Mucosa of stomach (tissue), 1 donor: ENCODE results near the gene COP1.
"Not testable (repeated sequence)": the region's sequence is repeated elsewhere in the genome, so short reads cannot be mapped to it uniquely, and the experiment has no call there.

ENCODE experiments used
- H3K27me3 ChIP-seq: one replicate; pipeline ENCODE4 v1.7.0; 2013; ENCODE audit warnings: mild to moderate bottlenecking, low read length; ENCODE audit not compliant: control insufficient read depth, insufficient read depth
- H3K36me3 ChIP-seq: one replicate; pipeline ENCODE4 v1.7.0; 2013; ENCODE audit warnings: low read length; ENCODE audit not compliant: control insufficient read depth, insufficient read depth
- H3K4me1 ChIP-seq: one replicate; pipeline ENCODE4 v1.7.0; 2013; ENCODE audit warnings: mild to moderate bottlenecking, low read length; ENCODE audit not compliant: control insufficient read depth, insufficient read depth
- H3K4me3 ChIP-seq: one replicate; pipeline ENCODE4 v1.7.0; 2013; ENCODE audit warnings: low read length
- H3K9ac ChIP-seq: one replicate; pipeline ENCODE4 v1.7.0; 2013; ENCODE audit warnings: mild to moderate bottlenecking, low read length, moderate library complexity
- H3K9me3 ChIP-seq: one replicate; pipeline ENCODE4 v1.7.0; 2013; ENCODE audit warnings: mild to moderate bottlenecking, low read length, moderate library complexity; ENCODE audit not compliant: control insufficient read depth
- donor health status: Pancreatic carcinoma.

The COP1 gene

DNA sequence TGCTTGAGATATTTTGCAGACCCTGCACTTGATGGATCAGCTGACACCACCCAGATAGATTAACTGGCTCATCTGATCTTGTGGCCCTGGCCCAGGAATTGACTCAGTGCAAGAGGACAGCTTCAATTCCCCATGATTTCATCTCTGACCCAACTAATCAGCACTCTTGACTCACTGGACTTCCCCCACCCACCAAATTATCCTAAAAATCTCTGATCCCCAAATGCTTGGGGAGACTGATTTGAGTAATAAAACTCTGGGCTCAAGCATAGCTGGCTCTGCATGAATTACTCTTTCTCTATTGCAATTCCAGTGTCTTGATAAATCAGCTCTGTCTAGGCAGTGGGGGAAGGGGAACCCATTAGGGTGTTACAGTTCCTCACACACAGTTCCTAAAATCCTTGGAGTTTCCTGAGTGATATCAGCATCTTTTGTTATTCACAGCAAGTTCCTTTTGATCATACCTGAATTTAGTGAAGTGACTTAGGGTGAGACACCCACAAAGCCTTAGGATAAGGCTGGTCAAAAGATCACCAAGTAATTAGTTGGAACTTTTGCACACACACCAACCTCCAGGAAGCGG lies 104.2 kb downstream of the COP1 start:
- H3K4me1 ChIP-seq: no peaks in the 10 kb centered on the region
- H3K36me3 ChIP-seq: no peaks in the 10 kb centered on the region
- H3K9me3 ChIP-seq: peaks cover 7% of the 10 kb centered on the region
- no peak overlapping the region for H3K4me3 ChIP-seq
- H3K27me3 ChIP-seq: no peaks in the 10 kb centered on the region
- H3K9ac ChIP-seq: no peak overlapping the region

DNA sequence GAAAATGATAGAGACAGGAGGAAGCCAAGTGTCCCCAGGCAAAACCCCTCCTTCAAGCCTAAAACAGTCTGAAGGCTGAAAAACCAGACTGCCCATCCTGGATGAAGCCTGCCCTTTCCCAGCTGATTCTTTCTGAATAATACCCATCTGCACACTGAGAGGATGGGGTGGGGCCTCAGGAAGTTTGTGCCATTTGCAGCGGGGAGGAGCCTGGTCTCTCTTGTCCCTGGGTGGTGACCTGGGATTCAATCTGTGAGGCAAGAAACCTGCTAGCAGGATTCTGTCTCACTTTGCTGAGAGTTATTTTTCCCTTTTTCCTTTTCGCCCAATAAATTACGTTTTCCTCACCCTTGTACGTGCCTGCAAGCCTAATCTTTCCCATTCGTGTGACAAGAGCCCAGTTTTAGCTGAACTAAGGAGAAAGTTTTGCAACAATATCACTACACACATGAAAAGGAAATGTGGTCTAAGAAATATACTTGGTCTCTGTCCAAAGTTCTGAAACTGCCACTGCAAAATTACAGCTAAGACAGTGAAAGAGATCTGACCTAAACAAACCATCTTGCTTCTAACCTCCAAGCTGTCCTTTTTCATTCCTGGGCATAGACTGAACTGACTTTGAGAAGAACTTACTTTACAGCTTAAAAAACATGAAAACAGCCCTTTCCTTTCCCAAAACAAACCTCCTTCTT lies 105.0 kb downstream of the COP1 start:
- peaks cover 7% of the 10 kb centered on the region for H3K9me3 ChIP-seq

DNA sequence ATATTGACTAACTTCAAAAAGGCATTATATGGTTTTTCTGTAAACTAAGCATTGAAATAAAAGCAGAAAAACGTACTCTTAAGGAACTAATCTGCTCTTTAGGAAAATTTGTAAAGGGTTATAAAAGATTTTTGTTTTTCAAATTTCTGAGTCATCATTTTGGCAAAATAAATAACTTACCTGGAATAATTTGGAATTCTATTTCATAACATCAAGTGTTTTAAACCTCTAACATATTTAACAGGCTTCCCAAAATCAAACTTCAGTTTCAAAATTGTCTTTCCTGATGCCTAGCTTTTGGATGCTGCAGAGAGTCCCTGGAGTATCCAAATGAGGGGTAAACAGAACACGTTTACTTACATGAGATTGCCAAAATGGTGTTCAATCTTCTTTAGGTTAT lies 108.5 kb downstream of the COP1 start:
- Histone ChIP-seq H3K4me1 (no peaks in the 10 kb centered on the region), H3K9me3 (peaks cover 7% of the 10 kb centered on the region), H3K4me3 (no peak overlapping the region), H3K27me3 (no peaks in the 10 kb centered on the region), H3K36me3 (peaks cover 8% of the 10 kb centered on the region), H3K9ac (no peak overlapping the region)

More for the DNA sequence above, 105.0 kb downstream of the COP1 start:
- H3K27me3 ChIP-seq: no peaks in the 10 kb centered on the region
- H3K4me1 ChIP-seq: no peaks in the 10 kb centered on the region
- H3K36me3 ChIP-seq: peaks cover 2% of the 10 kb centered on the region
- H3K4me3 ChIP-seq: no peak overlapping the region
- H3K9ac ChIP-seq: no peak overlapping the region

DNA sequence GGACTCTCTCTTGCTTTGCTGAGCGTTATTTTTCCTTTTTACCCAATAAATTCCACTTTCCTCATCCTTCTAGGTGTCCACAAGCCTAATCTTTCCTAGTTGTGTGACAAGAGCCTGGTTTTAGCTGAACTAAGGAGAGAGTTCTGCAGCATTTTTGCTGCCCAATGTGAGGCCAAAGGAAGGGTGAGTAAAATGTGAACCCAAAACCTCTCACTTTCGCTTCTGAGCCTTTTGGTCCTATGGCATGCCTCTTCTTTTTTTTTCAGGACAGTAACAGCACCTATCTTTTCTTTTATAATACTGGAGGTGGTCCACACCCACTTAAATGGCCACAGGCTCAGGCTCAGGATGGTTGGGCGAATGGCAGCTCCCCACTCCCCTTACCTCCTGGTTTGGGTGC lies 111.1 kb downstream of the COP1 start:
- H3K36me3 ChIP-seq: peaks cover 8% of the 10 kb centered on the region

DNA sequence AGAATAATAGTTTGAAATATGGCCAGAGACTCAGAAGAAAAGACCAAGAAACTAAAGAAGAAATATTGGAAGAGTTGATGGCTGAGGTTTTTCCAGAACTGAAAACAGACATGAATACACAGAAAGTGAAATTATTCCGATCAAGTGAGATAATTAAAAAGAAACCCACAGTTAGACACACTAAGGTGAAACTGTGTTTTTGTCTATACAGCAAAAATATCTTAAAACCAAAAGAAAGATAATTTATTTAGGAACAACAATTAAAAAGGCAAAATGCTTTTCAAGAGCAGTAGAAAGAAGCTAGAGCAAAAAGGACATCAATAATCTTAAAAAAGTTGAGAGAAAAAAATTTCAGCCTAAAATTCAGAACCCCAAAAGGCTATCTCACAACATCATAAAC lies 116.3 kb downstream of the COP1 start:
- Histone ChIP-seq H3K4me1 (no peaks in the 10 kb centered on the region), H3K9me3 (no peaks in the 10 kb centered on the region), H3K36me3 (no peaks in the 10 kb centered on the region), H3K9ac (no peak overlapping the region), H3K4me3 (no peak overlapping the region), H3K27me3 (no peaks in the 10 kb centered on the region)

More for the DNA sequence above, 111.1 kb downstream of the COP1 start:
- Histone ChIP-seq H3K9me3 (peaks cover 7% of the 10 kb centered on the region), H3K4me3 (no peak overlapping the region), H3K9ac (no peak overlapping the region), H3K27me3 (no peaks in the 10 kb centered on the region), H3K4me1 (no peaks in the 10 kb centered on the region)

DNA sequence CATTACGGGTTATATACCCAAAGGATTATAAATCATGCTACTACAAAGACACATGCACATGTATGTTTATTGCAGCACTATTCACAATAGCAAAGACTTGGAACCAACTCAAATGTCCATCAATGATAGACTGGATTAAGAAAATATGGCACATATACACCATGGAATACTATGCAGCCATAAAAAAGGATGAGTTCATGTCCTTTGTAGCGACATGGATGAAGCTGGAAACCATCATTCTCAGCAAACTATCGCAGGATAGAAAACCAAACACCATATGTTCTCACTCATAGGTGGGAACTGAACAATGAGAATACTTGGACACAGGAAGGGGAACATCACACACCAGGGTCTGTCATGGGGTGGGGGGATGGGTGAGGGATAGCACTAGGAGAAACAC lies 119.3 kb downstream of the COP1 start:
- not testable (repeated sequence) for H3K4me1 ChIP-seq, H3K36me3 ChIP-seq, H3K9ac ChIP-seq, H3K9me3 ChIP-seq, H3K27me3 ChIP-seq, H3K4me3 ChIP-seq

DNA sequence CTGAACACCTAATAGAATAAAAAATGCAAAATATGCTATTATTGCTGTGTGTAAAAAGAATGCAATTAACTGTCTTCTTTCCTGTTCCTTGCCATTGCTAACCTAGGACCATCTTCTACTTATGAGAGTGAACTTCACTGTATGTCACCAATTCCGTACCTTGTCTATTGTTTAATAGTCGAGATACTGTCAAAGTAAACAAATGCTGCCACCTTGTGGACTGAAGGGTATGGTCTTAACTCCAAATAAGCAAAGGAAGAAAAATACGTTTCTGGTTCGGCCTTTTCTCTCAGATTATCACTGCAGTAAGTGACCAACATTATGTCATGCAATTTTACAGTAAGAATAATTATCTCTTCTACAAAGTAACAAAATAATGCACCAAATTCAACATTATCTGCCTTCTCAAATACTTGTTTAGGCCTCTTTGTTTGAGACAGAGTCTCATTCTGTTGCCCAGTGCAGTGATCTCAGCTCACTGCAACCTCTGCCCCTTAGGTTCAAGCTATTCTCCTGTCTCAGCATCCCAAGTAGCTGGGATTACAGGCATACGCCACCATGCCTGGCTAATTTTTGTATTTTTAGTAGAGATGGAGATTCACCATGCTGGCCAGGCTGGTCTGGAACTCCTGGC lies 133.4 kb downstream of the COP1 start:
- no peaks in the 10 kb centered on the region for H3K9me3 ChIP-seq
- H3K4me1 ChIP-seq: no peaks in the 10 kb centered on the region
- no peak overlapping the region for H3K4me3 ChIP-seq
- H3K36me3 ChIP-seq: peaks cover 4% of the 10 kb centered on the region
- no peaks in the 10 kb centered on the region for H3K27me3 ChIP-seq
- no peak overlapping the region for H3K9ac ChIP-seq

DNA sequence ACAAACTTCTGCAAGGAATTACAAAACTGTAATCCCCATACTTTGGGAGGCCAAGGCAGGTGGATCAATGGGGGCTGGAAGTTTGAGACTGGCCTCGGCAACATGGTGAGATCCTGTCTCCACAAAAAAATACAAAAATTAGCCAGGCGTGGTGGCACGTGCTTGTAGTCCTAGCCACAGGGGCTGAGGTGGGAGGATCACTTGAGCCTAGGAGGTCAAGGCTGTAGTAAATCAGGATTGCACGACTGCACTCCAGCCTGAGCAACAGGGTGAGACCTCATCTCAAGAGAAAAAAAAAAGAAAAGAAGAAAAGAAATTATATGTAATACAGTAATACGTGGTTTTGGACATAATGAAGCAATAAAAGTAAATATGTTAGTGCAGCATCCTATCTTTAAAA lies 138.2 kb downstream of the COP1 start:
- no peaks in the 10 kb centered on the region for H3K27me3 ChIP-seq
- H3K4me3 ChIP-seq: no peak overlapping the region
- no peaks in the 10 kb centered on the region for H3K4me1 ChIP-seq
- no peaks in the 10 kb centered on the region for H3K9me3 ChIP-seq
- H3K36me3 ChIP-seq: peaks cover 4% of the 10 kb centered on the region
- H3K9ac ChIP-seq: no peak overlapping the region

DNA sequence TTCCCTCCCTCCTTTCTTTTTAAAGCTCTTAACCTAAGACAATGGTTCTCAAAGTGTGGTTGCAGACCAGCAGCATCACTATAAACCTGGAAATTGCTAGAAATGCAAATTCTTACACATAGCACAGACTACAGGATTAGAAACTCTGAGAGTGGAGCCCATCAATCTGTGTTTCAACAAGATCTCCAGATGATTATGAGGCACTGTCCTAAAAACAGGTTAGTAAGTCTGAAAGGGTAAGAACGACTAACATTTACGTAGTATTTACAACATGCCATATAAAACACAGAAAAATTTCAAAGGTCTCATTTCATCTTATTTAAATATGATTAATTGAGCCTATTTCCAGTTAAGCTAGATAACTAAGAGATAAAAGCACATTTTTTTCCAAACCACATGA lies 138.8 kb downstream of the COP1 start:
- Histone ChIP-seq H3K9me3 (no peaks in the 10 kb centered on the region), H3K9ac (no peak overlapping the region), H3K27me3 (no peaks in the 10 kb centered on the region), H3K4me1 (no peaks in the 10 kb centered on the region), H3K4me3 (no peak overlapping the region), H3K36me3 (peaks cover 4% of the 10 kb centered on the region)

DNA sequence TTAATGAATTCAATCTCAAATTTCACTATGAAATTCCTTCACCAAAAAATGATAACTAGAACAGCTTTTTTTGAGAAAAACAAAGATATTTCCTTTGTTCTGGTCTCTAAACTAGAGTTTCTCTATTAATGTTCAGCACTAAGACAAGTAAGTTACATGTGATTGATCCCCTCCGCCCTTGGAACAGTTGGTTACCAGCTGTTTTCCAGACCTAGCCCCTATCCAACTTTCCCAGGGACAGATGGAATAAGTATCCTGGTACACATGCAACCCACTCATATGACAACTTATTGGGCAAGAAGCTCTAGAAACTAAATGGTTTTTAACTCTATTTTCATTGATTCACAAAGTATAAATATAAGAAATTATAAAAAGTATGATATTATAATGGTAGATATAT lies 140.4 kb downstream of the COP1 start:
- Histone ChIP-seq H3K27me3 (no peaks in the 10 kb centered on the region), H3K9me3 (no peaks in the 10 kb centered on the region), H3K4me1 (no peaks in the 10 kb centered on the region), H3K4me3 (no peak overlapping the region), H3K36me3 (peaks cover 4% of the 10 kb centered on the region), H3K9ac (no peak overlapping the region)

DNA sequence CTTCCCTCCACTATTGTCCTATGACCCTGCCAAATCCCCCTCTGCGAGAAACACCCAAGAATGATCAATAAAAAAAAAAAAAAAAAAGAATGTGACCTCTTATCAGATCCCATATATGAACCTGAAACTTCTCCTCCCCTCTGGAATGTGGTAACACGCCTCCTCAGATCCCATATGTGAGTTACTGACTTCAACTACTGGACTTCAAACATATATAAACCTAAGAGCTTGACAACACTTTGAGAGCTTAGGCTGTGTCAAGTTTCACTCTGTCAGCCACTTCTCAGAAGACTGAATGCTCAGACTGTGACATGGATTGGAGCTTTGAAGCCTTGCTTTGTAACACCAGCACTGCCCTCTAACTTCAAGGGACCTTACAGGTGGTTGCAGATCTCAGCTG lies 148.4 kb downstream of the COP1 start:
- H3K4me3 ChIP-seq: no peak overlapping the region
- no peaks in the 10 kb centered on the region for H3K36me3 ChIP-seq
- H3K4me1 ChIP-seq: no peaks in the 10 kb centered on the region
- H3K9me3 ChIP-seq: no peaks in the 10 kb centered on the region
- H3K27me3 ChIP-seq: no peaks in the 10 kb centered on the region
- no peak overlapping the region for H3K9ac ChIP-seq

DNA sequence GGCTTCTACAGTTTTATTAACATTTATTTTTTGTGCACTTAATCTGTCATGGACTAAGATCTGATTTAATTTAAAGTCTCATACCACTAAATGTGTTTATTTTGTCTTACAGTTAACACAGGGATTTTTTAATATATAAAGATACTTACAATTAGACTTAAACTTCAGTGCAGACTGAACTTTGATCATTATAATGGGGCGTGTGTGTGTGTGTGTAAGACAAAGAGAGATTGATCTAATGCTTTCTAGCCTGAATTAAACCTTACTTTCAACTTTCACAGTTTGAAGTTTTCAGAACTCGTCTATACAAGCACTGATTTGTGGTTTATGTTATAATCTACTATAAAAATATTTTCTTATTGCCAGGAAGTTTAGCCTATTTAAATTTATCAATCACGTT lies 150.8 kb downstream of the COP1 start:
- H3K27me3 ChIP-seq: no peaks in the 10 kb centered on the region
- no peak overlapping the region for H3K4me3 ChIP-seq
- H3K9ac ChIP-seq: no peak overlapping the region
- no peaks in the 10 kb centered on the region for H3K4me1 ChIP-seq
- no peaks in the 10 kb centered on the region for H3K36me3 ChIP-seq
- no peaks in the 10 kb centered on the region for H3K9me3 ChIP-seq
